Kidney (tissue), 14 donors: ENCODE results near the gene GRHL3. TPM values are rescaled to one million over a fixed set of nuclear protein-coding genes. Genes with fewer than 3 reads are reported as not detected.
A peak's percentile ranks its signal among the peaks of the same experiment; 100 is the strongest.

Source experiments
- DNase-seq, 5 donors: peaks; one replicate each; pipeline ENCODE4 v3.0.0-alpha.2; 2013 to 2020
- FAIRE-seq: peaks from 2 replicates; lab custom pipeline; 2012; peaks lifted over from hg19 to GRCh38; lab: Jason Lieb, UNC
- H3K27ac ChIP-seq, 2 donors: one replicate each; pipeline ENCODE4 v1.7.0; 2013; ENCODE audit warnings: low read depth in 2 of 2, low read length in 2 of 2, inconsistent platforms in 1 of 2
- H3K27me3 ChIP-seq: one replicate; pipeline ENCODE4 v1.7.1; 2013; ENCODE audit warnings: low read length, inconsistent platforms; ENCODE audit not compliant: control insufficient read depth, insufficient read depth
- H3K36me3 ChIP-seq, 3 donors: one replicate each; pipeline versions ENCODE4 v1.7.0 to v1.7.1; 2013; ENCODE audit warnings: low read length in 3 of 3, control low read depth in 1 of 3, inconsistent platforms in 1 of 3; ENCODE audit not compliant: insufficient read depth in 3 of 3, control insufficient read depth in 2 of 3
- H3K4me1 ChIP-seq, 3 donors: one replicate each; pipeline versions ENCODE4 v1.7.0 to v1.7.1; 2013; ENCODE audit warnings: low read length in 3 of 3, inconsistent platforms in 1 of 3, low read depth in 1 of 3; ENCODE audit not compliant: control insufficient read depth in 2 of 3, insufficient read depth in 2 of 3
- H3K4me3 ChIP-seq, 3 donors: one replicate each; pipeline versions ENCODE4 v1.7.0 to v1.8.1; 2013; ENCODE audit warnings: low read length in 3 of 3, control low read depth in 1 of 3, inconsistent platforms in 1 of 3
- H3K9ac ChIP-seq, 3 donors: one replicate each; pipeline versions ENCODE4 v1.7.0 to v1.7.1; 2013; ENCODE audit warnings: low read length in 3 of 3, control low read depth in 1 of 3, inconsistent platforms in 1 of 3
- H3K9me3 ChIP-seq, 3 donors: one replicate each; pipeline versions ENCODE4 v1.7.0 to v1.7.1; 2013; ENCODE audit warnings: low read length in 3 of 3, control low read depth in 1 of 3, inconsistent platforms in 1 of 3; ENCODE audit not compliant: control insufficient read depth in 2 of 3, insufficient read depth in 1 of 3
- intact Hi-C: fragments of 100-400 bp; cut with DNase I; formaldehyde crosslinking; loops from one replicate; pipeline ENCODE4 v1.11.1; 2022
- polyA plus RNA-seq: library from polyadenylated mRNA; stranded (reverse); fragments of 350-450 nt; fragmentation: Illumina TruSeq; extraction: RNeasy Lipid Tissue Mini Kit (QIAGEN cat#74804); gene quantifications from one replicate; pipeline ENCODE4 v1.2.3, GENCODE V29; 2014; ENCODE audit warnings: low read depth, low replicate concordance; ENCODE audit not compliant: insufficient read depth
- total RNA-seq: library from RNA; stranded (reverse); fragmentation: NEBNext Ultra II Directional; extraction: Animal tissue kit (Norgen Biotek cat#: 25700); gene quantifications from one replicate; pipeline ENCODE4 v1.2.1, GENCODE V29; 2021
- TF ChIP-seq, protein P1 (sequence below): IDR thresholded peaks from 3 replicates; pipeline ENCODE4 v1.5.1; 2012; ENCODE audit warnings: mild to moderate bottlenecking, moderate library complexity, borderline replicate concordance; ENCODE audit not compliant: insufficient read depth; ENCODE audit errors: extremely low read depth
- donor health status: control.
- donor health status: control.
- donor health status: control.
- donor health status: control.
- donor health status: control.
- donor health status: DM: yes; HTN: yes; CAD: no.
- donor health status: Normal renal cell carcinoma (clear cell type).

Gene GRHL3
- total and polyA plus RNA-seq, 2 donors from 2014 or later = 0.32 to 1.7 TPM

DNA sequence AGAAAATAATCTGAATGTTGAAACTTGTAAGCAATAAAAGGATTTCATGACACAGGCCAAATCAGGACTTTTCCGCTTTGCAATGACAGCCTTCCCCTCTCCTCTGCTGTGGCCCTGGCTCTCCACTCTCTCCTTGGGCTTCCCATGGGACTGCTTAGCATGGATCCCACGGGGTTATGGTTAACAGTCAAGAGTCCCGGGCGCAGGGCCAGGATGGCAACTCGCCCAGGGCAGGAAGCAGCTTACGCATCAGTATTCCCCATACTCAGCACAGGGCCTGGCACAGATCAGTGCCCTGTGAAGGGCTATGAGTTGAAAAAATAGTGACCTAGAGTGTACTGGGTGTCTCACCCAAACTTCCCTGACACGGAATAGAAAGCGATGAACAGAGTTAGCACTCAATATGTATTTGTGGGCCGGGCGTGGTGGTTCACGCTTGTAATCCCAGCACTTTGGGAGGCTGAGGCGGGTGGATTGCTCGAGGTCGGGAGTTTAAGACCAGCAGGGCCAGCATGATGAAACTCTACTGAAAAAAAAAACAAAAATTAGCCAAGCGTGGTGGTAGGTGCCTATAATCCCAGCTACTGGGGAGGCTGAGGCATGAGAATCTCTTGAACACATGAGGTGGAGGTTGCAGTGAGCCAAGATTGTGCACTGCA, 29.1 kb upstream of the GRHL3 start:
- H3K27ac ChIP-seq = no peak overlapping the region
- peak; percentile 60 for FAIRE-seq
- H3K36me3 ChIP-seq = no peaks in the 10 kb centered on the region
- H3K9ac ChIP-seq = no peak overlapping the region
- H3K4me3 ChIP-seq = no peak overlapping the region
- H3K27me3 ChIP-seq = no peaks in the 10 kb centered on the region
- peak in 1 of 5 donors; percentile 96 for DNase-seq
- intact Hi-C loops = no loop called here
- TF ChIP-seq, protein P1, sequence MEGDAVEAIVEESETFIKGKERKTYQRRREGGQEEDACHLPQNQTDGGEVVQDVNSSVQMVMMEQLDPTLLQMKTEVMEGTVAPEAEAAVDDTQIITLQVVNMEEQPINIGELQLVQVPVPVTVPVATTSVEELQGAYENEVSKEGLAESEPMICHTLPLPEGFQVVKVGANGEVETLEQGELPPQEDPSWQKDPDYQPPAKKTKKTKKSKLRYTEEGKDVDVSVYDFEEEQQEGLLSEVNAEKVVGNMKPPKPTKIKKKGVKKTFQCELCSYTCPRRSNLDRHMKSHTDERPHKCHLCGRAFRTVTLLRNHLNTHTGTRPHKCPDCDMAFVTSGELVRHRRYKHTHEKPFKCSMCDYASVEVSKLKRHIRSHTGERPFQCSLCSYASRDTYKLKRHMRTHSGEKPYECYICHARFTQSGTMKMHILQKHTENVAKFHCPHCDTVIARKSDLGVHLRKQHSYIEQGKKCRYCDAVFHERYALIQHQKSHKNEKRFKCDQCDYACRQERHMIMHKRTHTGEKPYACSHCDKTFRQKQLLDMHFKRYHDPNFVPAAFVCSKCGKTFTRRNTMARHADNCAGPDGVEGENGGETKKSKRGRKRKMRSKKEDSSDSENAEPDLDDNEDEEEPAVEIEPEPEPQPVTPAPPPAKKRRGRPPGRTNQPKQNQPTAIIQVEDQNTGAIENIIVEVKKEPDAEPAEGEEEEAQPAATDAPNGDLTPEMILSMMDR = peak; percentile 0
- H3K4me1 ChIP-seq = peaks cover 2 to 14% (median 11%) of the 10 kb centered on the region in 3 donors
- H3K9me3 ChIP-seq = no peaks in the 10 kb centered on the region

GRCh38 chr1:24290933-24291487, 28.1 kb upstream of the GRHL3 start:
- H3K4me1 ChIP-seq = peaks cover 2 to 19% (median 17%) of the 10 kb centered on the region in 3 donors
- FAIRE-seq = no peak
- no peak overlapping the region for H3K27ac ChIP-seq

DNA sequence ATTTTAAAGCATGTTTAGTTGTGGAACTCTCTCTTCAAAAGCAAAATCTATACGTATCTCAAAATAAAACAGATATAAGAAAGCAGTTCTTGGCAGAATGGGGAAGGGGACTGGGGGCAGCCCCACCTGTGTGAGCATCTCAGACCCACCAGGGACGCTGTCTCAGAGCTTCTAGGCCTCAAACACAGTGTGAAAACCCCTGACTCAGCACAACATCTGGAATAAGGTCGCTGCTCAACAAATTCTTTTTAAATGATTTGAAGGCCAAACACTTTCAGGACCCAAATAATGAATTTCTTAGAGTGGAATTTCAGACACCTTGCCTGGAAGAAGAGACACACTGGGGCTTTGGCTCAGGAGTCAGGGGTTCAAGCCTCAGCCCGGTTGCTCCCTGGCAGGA, 27.1 kb upstream of the GRHL3 start:
- FAIRE-seq (no peak), DNase-seq (no peak)
- peaks cover 2 to 19% (median 17%) of the 10 kb centered on the region in 3 donors for H3K4me1 ChIP-seq
- TF ChIP-seq, protein P1 = no peak
- no peak overlapping the region for H3K27ac ChIP-seq
- no peaks in the 10 kb centered on the region for H3K9me3 ChIP-seq
- H3K4me3 ChIP-seq = no peak overlapping the region
- intact Hi-C loops = no loop called here
- no peaks in the 10 kb centered on the region for H3K27me3 ChIP-seq
- H3K36me3 ChIP-seq = no peaks in the 10 kb centered on the region
- no peak overlapping the region for H3K9ac ChIP-seq

More at GRCh38 chr1:24290933-24291487, 28.1 kb upstream of the GRHL3 start:
- intact Hi-C loops = no loop called here
- no peaks in the 10 kb centered on the region for H3K36me3 ChIP-seq
- H3K4me3 ChIP-seq = no peak overlapping the region
- H3K27me3 ChIP-seq = no peaks in the 10 kb centered on the region
- TF ChIP-seq, protein P1 = no peak
- DNase-seq = no peak
- no peaks in the 10 kb centered on the region for H3K9me3 ChIP-seq
- no peak overlapping the region for H3K9ac ChIP-seq
